MM.1S (cell line): Measurements from ENCODE around the gene GDPGP1.
"Not testable (repeated sequence)": the region's sequence is repeated elsewhere in the genome, so short reads cannot be mapped to it uniquely, and the experiment has no call there.

Experiments used
- EZH2phosphoT487 ChIP-seq: fragments of 300-600 bp; sonication (generic); IDR thresholded peaks from 2 replicates; pipeline ENCODE4 v1.6.1; 2018; ENCODE audit warnings: antibody characterized with exemption, low read length
- TF ChIP-seq, protein P1 (sequence below): fragments of 300-600 bp; sonication (generic); IDR thresholded peaks from 2 replicates; pipeline ENCODE4 v1.5.1; 2016; ENCODE audit warnings: antibody characterized with exemption, low read length, mixed read lengths

DNA sequence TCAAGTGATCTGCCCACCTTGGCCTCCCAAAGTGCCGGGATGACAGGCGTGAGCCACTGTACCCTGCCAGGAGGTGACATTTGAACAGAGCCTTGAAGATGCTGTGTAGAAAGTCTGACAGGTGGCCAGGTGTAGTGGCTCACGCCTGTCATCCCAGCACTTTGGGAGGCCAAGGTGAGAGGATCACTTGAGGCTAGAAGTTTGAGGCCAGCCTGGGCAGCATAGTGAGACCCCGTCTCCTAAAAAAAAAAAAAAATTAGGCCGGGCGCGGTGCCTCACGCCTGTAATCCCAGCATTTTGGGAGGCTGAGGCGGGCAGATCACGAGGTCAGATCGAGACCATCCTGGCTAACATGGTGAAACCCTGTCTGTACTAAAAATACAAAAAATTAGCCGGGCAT is 44.5 kb downstream of the GDPGP1 start:
- TF ChIP-seq, protein P1, sequence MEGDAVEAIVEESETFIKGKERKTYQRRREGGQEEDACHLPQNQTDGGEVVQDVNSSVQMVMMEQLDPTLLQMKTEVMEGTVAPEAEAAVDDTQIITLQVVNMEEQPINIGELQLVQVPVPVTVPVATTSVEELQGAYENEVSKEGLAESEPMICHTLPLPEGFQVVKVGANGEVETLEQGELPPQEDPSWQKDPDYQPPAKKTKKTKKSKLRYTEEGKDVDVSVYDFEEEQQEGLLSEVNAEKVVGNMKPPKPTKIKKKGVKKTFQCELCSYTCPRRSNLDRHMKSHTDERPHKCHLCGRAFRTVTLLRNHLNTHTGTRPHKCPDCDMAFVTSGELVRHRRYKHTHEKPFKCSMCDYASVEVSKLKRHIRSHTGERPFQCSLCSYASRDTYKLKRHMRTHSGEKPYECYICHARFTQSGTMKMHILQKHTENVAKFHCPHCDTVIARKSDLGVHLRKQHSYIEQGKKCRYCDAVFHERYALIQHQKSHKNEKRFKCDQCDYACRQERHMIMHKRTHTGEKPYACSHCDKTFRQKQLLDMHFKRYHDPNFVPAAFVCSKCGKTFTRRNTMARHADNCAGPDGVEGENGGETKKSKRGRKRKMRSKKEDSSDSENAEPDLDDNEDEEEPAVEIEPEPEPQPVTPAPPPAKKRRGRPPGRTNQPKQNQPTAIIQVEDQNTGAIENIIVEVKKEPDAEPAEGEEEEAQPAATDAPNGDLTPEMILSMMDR = not testable (repeated sequence)
- not testable (repeated sequence) for TF ChIP-seq EZH2phosphoT487
